Mucosa of stomach (tissue), 1 donor: Measurements from ENCODE around the gene PHLPP1.

Source experiments
- H3K27me3 ChIP-seq: one replicate; pipeline ENCODE4 v1.7.0; 2013; ENCODE audit warnings: mild to moderate bottlenecking, low read length; ENCODE audit not compliant: control insufficient read depth, insufficient read depth
- H3K36me3 ChIP-seq: one replicate; pipeline ENCODE4 v1.7.0; 2013; ENCODE audit warnings: low read length; ENCODE audit not compliant: control insufficient read depth, insufficient read depth
- H3K4me1 ChIP-seq: one replicate; pipeline ENCODE4 v1.7.0; 2013; ENCODE audit warnings: mild to moderate bottlenecking, low read length; ENCODE audit not compliant: control insufficient read depth, insufficient read depth
- H3K4me3 ChIP-seq: one replicate; pipeline ENCODE4 v1.7.0; 2013; ENCODE audit warnings: low read length
- H3K9ac ChIP-seq: one replicate; pipeline ENCODE4 v1.7.0; 2013; ENCODE audit warnings: mild to moderate bottlenecking, low read length, moderate library complexity
- H3K9me3 ChIP-seq: one replicate; pipeline ENCODE4 v1.7.0; 2013; ENCODE audit warnings: mild to moderate bottlenecking, low read length, moderate library complexity; ENCODE audit not compliant: control insufficient read depth
- donor health status: Pancreatic carcinoma.

Gene PHLPP1

DNA sequence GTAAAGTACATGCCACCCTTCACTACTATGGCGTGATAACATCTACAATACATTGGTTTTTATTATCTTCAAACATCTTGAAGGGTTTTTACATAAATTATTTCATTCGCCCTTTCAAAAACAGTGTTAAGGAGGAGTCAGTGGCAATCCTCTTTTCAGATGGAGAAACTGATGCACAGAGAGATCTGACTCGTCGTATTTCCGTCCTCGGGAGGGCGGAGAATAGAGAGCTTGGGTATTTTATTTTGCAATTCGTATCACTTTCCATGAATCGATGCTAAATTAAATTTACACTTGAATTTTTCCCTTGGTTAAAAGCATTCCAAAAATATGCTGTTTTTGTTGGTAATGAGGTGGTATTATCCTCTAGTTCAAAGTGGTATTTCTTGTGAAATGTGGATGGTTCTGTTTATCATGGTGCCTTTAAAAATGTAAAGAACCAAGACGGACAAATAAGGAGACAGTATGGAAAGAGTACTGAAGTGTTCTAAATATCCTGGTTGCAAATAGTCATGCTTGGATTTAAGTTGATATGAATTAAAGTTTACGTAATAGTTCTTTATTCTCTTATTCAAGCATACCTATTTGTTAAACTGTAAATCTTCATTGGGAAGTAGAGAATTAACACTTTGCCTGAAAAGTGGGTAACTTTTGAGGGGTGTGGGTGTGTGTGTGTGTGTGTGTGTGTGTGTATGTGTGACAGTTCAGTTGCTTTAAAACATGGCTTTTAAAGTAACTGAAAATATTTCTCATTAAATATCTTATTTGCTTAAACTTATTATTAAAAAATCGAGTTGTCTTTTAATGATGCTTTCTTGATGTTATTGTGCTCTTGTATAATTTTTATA lies 5.6 kb downstream of the PHLPP1 start:
- H3K4me3 ChIP-seq = no peak overlapping the region
- no peaks in the 10 kb centered on the region for H3K27me3 ChIP-seq
- H3K9me3 ChIP-seq = no peaks in the 10 kb centered on the region
- no peak overlapping the region for H3K9ac ChIP-seq
- H3K36me3 ChIP-seq = no peaks in the 10 kb centered on the region
- peaks cover 12% of the 10 kb centered on the region for H3K4me1 ChIP-seq

DNA sequence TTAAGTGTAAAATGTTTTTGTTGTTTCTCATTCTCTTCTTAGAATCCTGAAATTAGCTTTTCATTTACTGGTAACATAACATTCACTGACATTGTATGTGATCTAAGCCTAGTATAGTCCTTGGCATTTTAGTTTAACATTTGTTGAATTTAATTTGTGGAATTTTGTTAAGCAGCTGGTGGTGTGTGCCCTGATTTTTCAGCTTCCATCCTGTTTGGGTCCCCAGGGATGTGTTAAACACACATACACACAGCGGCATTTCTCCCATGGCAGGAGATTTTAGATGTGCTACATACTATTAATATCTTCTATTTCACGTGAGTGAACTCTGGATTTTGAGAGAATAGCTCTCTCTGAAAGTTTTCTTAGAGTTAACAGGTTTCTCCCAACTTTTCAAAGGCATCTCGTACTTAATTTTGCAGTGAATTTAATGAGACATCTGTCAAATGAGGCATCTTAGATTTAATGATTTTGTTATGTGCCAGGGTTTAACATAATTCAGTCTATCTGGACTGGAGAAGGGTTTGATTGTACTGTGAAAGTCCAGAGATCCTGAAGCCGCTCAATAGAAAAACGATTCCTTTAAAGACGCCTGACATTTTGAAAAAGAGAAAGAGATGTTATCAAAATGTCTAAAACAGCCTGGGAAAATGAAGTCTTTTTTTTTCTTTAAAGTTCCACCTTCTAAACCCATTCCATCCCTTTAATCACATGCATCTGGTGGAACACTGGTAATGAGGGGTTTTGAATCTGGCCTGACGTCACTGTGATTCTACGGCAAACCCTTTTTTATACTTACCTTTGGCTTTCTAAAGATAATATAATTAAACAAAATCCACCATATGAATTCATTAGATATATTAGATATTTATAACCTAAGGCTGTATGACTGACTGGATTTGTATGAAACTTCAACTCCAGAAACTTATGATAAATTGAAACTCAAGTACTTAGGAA lies 6.8 kb downstream of the PHLPP1 start:
- peaks cover 12% of the 10 kb centered on the region for H3K4me1 ChIP-seq
- no peaks in the 10 kb centered on the region for H3K27me3 ChIP-seq
- no peak overlapping the region for H3K9ac ChIP-seq
- no peaks in the 10 kb centered on the region for H3K36me3 ChIP-seq
- no peaks in the 10 kb centered on the region for H3K9me3 ChIP-seq
- H3K4me3 ChIP-seq = no peak overlapping the region

DNA sequence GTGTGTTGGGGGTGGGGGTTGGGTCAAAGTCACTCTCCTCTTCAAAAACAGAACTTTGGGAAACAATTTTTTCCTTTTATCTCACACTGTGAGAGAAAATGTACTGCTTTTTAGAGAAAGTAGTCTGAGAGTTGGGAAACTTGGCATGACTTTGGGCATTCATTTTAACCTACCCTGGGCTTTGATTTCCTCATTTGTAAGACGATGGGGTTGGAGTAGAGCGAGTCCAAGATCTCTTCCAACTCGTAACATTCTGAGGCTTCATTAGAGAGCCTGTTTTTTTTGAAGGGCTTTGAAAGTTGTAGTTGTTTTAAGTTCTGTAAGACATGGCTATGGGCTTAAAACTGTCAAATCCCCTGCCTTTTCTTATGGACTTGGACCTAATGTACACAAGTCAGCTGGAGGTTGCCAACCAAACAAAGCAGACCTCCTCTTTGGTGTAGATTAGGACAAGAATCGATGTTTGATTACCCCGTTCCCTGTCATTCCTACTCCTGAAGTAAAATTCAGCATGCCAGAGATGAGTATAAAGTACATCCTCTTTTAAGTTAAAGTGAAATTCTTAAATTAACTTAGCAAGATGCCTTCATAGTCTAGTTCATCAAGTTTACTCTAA lies 8.4 kb downstream of the PHLPP1 start:
- peaks cover 12% of the 10 kb centered on the region for H3K4me1 ChIP-seq
- H3K4me3 ChIP-seq = no peak overlapping the region

DNA sequence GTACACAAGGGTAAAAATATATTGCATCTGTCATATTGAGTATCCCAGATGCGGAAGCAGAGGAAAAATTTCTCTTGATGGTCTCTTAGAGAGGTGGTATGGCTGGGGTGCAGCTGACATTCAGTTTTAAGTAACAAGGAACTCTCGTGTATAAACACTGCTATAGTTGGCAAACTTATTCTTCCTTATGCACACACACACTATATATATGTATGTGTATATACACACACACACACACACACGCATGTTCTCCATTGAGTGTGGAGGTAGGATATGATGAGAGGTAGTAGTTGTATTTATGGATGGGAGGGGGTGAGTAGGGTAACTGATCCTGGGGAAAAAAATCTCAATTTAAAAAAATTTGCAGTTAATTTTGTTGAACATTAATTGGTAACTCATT lies 10.6 kb downstream of the PHLPP1 start:
- no peaks in the 10 kb centered on the region for H3K36me3 ChIP-seq
- no peak overlapping the region for H3K9ac ChIP-seq
- H3K9me3 ChIP-seq = no peaks in the 10 kb centered on the region
- no peak overlapping the region for H3K4me3 ChIP-seq
- peaks cover 8% of the 10 kb centered on the region for H3K4me1 ChIP-seq
- no peaks in the 10 kb centered on the region for H3K27me3 ChIP-seq

More for the DNA sequence above, 8.4 kb downstream of the PHLPP1 start:
- Histone ChIP-seq H3K36me3 (no peaks in the 10 kb centered on the region), H3K9ac (no peak overlapping the region), H3K27me3 (no peaks in the 10 kb centered on the region), H3K9me3 (no peaks in the 10 kb centered on the region)

DNA sequence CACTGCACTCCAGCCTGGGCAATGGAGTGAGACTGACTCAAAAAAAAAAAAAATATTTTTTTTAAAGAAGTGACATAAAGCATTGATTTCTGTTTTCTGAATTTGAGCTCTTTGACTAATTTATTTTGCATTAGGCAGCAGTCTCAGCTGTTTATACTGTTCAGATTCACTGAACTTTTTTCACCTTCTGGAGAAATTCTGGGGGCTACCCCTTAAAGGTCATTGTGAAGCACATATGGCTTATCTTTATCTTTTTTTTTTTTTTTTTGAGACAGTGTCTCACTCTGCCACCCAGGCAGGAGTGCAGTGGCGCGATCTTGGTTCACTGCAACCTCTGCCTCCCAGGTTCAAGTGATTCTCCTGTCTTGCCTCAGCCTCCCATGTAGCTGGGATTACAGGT lies 12.9 kb downstream of the PHLPP1 start:
- Histone ChIP-seq H3K4me3 (no peak overlapping the region), H3K9ac (no peak overlapping the region), H3K4me1 (peaks cover 6% of the 10 kb centered on the region)

DNA sequence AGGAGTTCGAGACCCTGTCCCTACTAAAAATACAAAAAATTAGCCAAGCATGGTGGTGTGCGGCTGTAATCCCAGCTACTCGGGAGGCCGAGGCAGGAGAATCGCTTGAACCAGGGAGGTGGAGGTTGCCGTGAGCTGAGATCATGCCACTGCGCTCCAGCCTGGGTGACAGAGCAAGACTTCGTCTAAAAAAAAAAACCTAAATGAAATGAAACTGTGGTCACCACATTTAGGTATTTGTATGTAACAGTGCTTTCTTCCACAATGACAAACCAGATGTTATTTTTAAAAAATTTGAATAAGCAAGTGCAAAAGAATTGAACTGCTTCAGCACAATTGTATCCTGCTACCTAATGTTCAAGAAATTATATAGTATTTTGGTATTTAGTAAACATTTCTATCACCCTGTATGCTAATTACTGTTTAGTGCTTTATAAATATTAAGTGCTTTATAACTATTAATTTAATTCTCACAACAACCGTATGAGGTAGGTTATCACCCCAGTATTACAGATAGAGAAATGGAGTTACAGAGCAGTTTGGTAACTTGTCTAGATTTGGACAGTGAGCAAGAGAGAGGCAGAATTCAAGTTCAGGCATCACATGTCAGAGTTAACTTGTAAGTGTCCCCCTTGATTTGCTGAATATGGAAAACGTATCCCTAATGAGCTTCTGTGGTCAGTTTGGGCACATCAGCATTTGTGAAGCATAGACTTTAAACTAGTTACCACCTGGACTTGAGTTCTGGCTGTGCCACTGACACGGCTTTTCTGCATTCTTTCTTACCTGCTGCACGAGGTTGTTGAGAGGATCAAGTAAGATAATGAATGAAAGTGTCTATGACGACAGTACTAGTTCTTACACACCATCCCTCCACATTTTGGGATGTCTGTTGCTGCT lies 14.4 kb downstream of the PHLPP1 start:
- no peaks in the 10 kb centered on the region for H3K27me3 ChIP-seq

More for the DNA sequence above, 12.9 kb downstream of the PHLPP1 start:
- Histone ChIP-seq H3K9me3 (no peaks in the 10 kb centered on the region), H3K27me3 (no peaks in the 10 kb centered on the region), H3K36me3 (no peaks in the 10 kb centered on the region)

DNA sequence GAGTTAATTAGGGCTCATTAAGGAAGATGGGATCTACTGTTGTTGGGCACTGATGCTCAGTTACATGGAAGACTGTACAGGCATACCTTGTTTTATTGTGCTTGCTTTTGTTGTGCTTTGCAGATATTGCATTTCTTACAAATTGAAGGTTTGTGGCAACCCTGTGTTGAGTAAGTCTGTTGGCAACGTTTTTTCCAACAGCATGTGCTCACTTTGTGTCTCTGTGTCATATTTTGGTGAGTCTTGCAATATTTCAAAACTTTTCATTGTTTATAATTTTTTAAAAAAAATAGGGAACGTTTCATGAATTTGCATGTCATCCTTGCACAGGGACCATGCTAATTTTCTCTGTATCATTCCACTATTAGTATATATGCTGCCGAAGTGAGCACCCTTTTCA lies 15.6 kb downstream of the PHLPP1 start:
- no peak overlapping the region for H3K4me3 ChIP-seq
- no peak overlapping the region for H3K9ac ChIP-seq
- no peaks in the 10 kb centered on the region for H3K4me1 ChIP-seq
- no peaks in the 10 kb centered on the region for H3K9me3 ChIP-seq
- no peaks in the 10 kb centered on the region for H3K36me3 ChIP-seq
- H3K27me3 ChIP-seq = no peaks in the 10 kb centered on the region

More for the DNA sequence above, 14.4 kb downstream of the PHLPP1 start:
- Histone ChIP-seq H3K9me3 (no peaks in the 10 kb centered on the region), H3K4me1 (no peaks in the 10 kb centered on the region), H3K9ac (no peak overlapping the region), H3K36me3 (no peaks in the 10 kb centered on the region), H3K4me3 (no peak overlapping the region)

DNA sequence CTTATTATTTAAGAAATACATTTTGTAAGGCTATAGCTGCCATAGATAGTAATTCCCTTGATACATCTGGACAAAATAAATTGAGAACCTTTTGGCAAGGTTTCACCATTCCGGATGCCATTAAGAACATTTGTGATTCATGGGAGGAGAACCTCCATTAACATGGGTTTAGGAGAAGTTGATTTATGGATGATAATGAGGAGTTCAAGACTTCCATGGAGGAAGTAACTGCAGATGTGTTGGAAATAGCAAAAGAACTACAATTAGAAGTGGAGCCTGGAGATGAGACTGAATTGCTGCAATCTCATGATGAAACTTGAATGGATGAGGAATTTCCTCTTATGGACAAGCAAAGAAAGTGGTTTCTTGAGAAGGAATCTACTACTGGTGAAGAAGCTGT lies 17.3 kb downstream of the PHLPP1 start:
- no peaks in the 10 kb centered on the region for H3K4me1 ChIP-seq
- no peaks in the 10 kb centered on the region for H3K27me3 ChIP-seq
- no peak overlapping the region for H3K4me3 ChIP-seq
- H3K9ac ChIP-seq = no peak overlapping the region
- H3K9me3 ChIP-seq = no peaks in the 10 kb centered on the region
- no peaks in the 10 kb centered on the region for H3K36me3 ChIP-seq

DNA sequence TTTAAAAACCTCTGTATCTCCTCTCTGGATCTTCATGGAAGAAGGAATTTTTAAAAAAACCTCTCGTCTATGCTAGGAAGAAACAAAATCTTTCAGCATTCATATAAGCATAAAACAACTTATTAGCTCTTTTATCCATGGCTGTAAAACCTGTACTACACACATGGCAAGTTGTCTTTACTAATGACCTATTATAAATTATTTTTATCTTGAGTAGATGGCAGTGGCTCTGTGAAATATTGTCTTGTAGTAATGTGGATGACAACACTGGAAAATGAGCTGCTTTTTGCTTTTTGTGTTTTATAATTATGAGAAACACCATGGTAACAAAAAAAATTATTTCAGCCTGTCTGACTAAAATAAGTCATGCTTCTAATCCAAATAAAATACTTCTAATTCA lies 18.9 kb downstream of the PHLPP1 start:
- H3K4me1 ChIP-seq = no peaks in the 10 kb centered on the region
- no peak overlapping the region for H3K9ac ChIP-seq
- no peaks in the 10 kb centered on the region for H3K9me3 ChIP-seq
- H3K27me3 ChIP-seq = no peaks in the 10 kb centered on the region
- H3K4me3 ChIP-seq = no peak overlapping the region
- H3K36me3 ChIP-seq = no peaks in the 10 kb centered on the region

DNA sequence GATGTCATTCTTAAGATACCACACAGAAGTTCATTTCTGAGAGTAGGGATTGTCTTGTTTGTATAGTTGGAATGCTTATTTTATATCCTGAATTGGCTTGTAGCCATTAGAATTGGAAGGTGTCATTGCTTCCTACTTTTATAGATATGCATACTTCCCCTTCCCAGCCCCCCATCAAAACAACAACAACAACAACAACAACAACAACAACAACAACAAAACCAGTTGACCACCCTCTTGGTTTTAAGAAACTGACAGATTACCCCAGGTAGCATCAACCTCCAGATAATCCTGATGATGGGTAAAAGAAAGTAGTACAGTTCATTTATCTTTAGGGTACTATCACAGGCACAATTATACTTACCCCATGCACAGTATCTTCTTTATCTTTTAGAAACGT lies 20.0 kb downstream of the PHLPP1 start:
- Histone ChIP-seq H3K27me3 (no peaks in the 10 kb centered on the region), H3K4me1 (no peaks in the 10 kb centered on the region), H3K36me3 (no peaks in the 10 kb centered on the region), H3K9me3 (no peaks in the 10 kb centered on the region), H3K4me3 (no peak overlapping the region), H3K9ac (no peak overlapping the region)
